HEK293 (cell line): ENCODE data around the gene BACH1.

ENCODE experiments used
- CTCF ChIA-PET: fragments of 350-600 bp; formaldehyde crosslinking; extraction: SDS; loops from one replicate; lab custom pipeline; 2021; ENCODE audit warnings: antibody characterized with exemption; lab: Yijun Ruan, JAX
- POLR2A ChIA-PET: fragments of 300-600 bp; formaldehyde crosslinking; extraction: SDS; loops from one replicate; lab custom pipeline; 2020; ENCODE audit warnings: antibody characterized with exemption, inconsistent platforms; lab: Yijun Ruan, JAX
- H3K27ac ChIP-seq: fragments of 200-500 bp; sonication (Bioruptor generic); 2 replicates; pipeline ENCODE4 v1.5.1; 2014; ENCODE audit warnings: low read depth, low read length, control low read depth, inconsistent platforms; ENCODE audit errors: extremely low read depth
- H3K36me3 ChIP-seq, 2 experiments: fragments of 200-500 bp in 1 of 2; sonication (Bioruptor generic) in 1 of 2; 1 replicate in 1 of 2; 2 replicates in 1 of 2; pipeline ENCODE4 v1.5.1; 2014 to 2017; ENCODE audit warnings: inconsistent platforms in 2 of 2, low read length in 2 of 2; ENCODE audit not compliant: control insufficient read depth in 2 of 2, insufficient read depth in 1 of 2
- H3K4me1 ChIP-seq: fragments of 200-500 bp; sonication (Bioruptor generic); 2 replicates; pipeline ENCODE4 v1.5.1; 2014; ENCODE audit warnings: mild to moderate bottlenecking, low read length, inconsistent platforms; ENCODE audit not compliant: control insufficient read depth, insufficient read depth
- H3K4me3 ChIP-seq: 2 replicates; pipeline ENCODE4 v1.5.1; 2011; ENCODE audit warnings: low read depth, mild to moderate bottlenecking, control low read depth, low read length, moderate library complexity
- H3K9me3 ChIP-seq: fragments of 200-500 bp; sonication (Bioruptor generic); 2 replicates; pipeline ENCODE4 v1.5.1; 2014; ENCODE audit warnings: low read depth, low read length, inconsistent platforms; ENCODE audit not compliant: control insufficient read depth, insufficient read depth
- AEBP2 ChIP-seq: fragments of 450-650 bp; formaldehyde crosslinking; IDR thresholded peaks from 2 replicates; pipeline ENCODE4 v1.5.1; 2016; ENCODE audit warnings: missing biosample characterization, missing genetic modification characterization, borderline replicate concordance
- BCL6B ChIP-seq: fragments of 450-650 bp; formaldehyde crosslinking; IDR thresholded peaks from 2 replicates; pipeline ENCODE4 v1.5.1; 2017; ENCODE audit warnings: missing biosample characterization, missing genetic modification characterization
- EGR2 ChIP-seq: fragments of 450-650 bp; formaldehyde crosslinking; IDR thresholded peaks from 2 replicates; pipeline ENCODE4 v1.5.1; 2016; ENCODE audit warnings: low read depth, missing biosample characterization, missing genetic modification characterization
- KLF10 ChIP-seq: fragments of 450-650 bp; IDR thresholded peaks from 2 replicates; pipeline ENCODE4 v1.5.1; 2018; ENCODE audit warnings: missing biosample characterization, mild to moderate bottlenecking, missing genetic modification characterization
- KLF9 ChIP-seq: fragments of 450-650 bp; formaldehyde crosslinking; IDR thresholded peaks from 2 replicates; pipeline ENCODE4 v1.5.1; 2016; ENCODE audit warnings: missing biosample characterization, missing genetic modification characterization, low read depth
- PRDM6 ChIP-seq: fragments of 450-650 bp; formaldehyde crosslinking; IDR thresholded peaks from 2 replicates; pipeline ENCODE4 v1.5.1; 2017; ENCODE audit warnings: missing biosample characterization, missing genetic modification characterization
- ZFP41 ChIP-seq: fragments of 450-650 bp; formaldehyde crosslinking; IDR thresholded peaks from 2 replicates; pipeline ENCODE4 v1.5.1; 2016; ENCODE audit warnings: missing biosample characterization, missing genetic modification characterization, borderline replicate concordance
- ZNF10 ChIP-seq: fragments of 450-650 bp; formaldehyde crosslinking; IDR thresholded peaks from 2 replicates; pipeline ENCODE4 v1.5.1; 2017; ENCODE audit warnings: missing biosample characterization, missing genetic modification characterization
- ZNF140 ChIP-seq: fragments of 450-650 bp; formaldehyde crosslinking; IDR thresholded peaks from 2 replicates; pipeline ENCODE4 v1.5.1; 2016; ENCODE audit warnings: missing biosample characterization, missing genetic modification characterization
- ZNF175 ChIP-seq: fragments of 450-650 bp; formaldehyde crosslinking; IDR thresholded peaks from 2 replicates; pipeline ENCODE4 v1.5.1; 2016; ENCODE audit warnings: missing biosample characterization, missing genetic modification characterization
- ZNF274 ChIP-seq, 2 experiments: fragments of 200-500 bp in 1 of 2; fragments of 450-650 bp in 1 of 2; sonication (Bioruptor generic) in 1 of 2; formaldehyde crosslinking in 1 of 2; IDR thresholded peaks; 2 replicates each; pipeline versions ENCODE4 v1.5.1 to v1.6.1; 2014 to 2016; ENCODE audit warnings: borderline replicate concordance in 1 of 2, inconsistent platforms in 1 of 2, low read length in 1 of 2, missing biosample characterization in 1 of 2, missing genetic modification characterization in 1 of 2
- ZNF350 ChIP-seq: fragments of 450-650 bp; formaldehyde crosslinking; IDR thresholded peaks from 2 replicates; pipeline ENCODE4 v1.5.0; 2017; ENCODE audit warnings: missing biosample characterization, mild to moderate bottlenecking, missing genetic modification characterization
- ZNF423 ChIP-seq: fragments of 450-650 bp; formaldehyde crosslinking; IDR thresholded peaks from 2 replicates; pipeline ENCODE4 v1.5.1; 2016; ENCODE audit warnings: missing biosample characterization, missing genetic modification characterization
- ZNF518A ChIP-seq: fragments of 450-650 bp; formaldehyde crosslinking; conservative IDR thresholded peaks from 2 replicates; pipeline ENCODE4 v1.5.1; 2016; ENCODE audit warnings: low read depth, missing biosample characterization, missing genetic modification characterization
- ZNF530 ChIP-seq: fragments of 450-650 bp; formaldehyde crosslinking; IDR thresholded peaks from 2 replicates; pipeline ENCODE4 v1.5.1; 2016; ENCODE audit warnings: low read depth, missing biosample characterization, missing genetic modification characterization
- ZNF560 ChIP-seq: fragments of 450-650 bp; formaldehyde crosslinking; IDR thresholded peaks from 2 replicates; pipeline ENCODE4 v1.5.1; 2017; ENCODE audit warnings: missing biosample characterization, missing genetic modification characterization, borderline replicate concordance
- ZNF658 ChIP-seq: fragments of 450-650 bp; formaldehyde crosslinking; IDR thresholded peaks from 2 replicates; pipeline ENCODE4; 2016; ENCODE audit warnings: missing biosample characterization, missing genetic modification characterization
- ZSCAN30 ChIP-seq: fragments of 450-650 bp; IDR thresholded peaks from 2 replicates; pipeline ENCODE4 v1.5.1; 2018; ENCODE audit warnings: missing biosample characterization, mild to moderate bottlenecking, missing genetic modification characterization, moderate library complexity

The BACH1 gene

GRCh38 chr21:29305068-29305467, 6.3 kb downstream of the BACH1 start (continued):
- TF ChIP-seq ZNF175 (tag by site-specific recombination): no peak
- TF ChIP-seq ZNF560 (tag by site-specific recombination): no peak
- TF ChIP-seq ZNF423 (tag by site-specific recombination): no peak
- TF ChIP-seq BCL6B (tag by site-specific recombination): no peak

GRCh38 chr21:29305561-29305960, 6.8 kb downstream of the BACH1 start:
- no peak overlapping the region for H3K4me3 ChIP-seq
- ChIA-PET POLR2A (no interaction called here), CTCF (no interaction called here)
- no peak overlapping the region for H3K27ac ChIP-seq
- H3K36me3 ChIP-seq: peaks cover 0 to 3% of the 10 kb centered on the region in 2 experiments; a peak in 1 of 3 replicates
- TF ChIP-seq EGR2: no peak
- TF ChIP-seq KLF9: no peak
- no peak for TF ChIP-seq ZNF10 (tag by site-specific recombination)
- TF ChIP-seq ZNF274 (IDR thresholded peaks at IDR 0.05; ENCODE audit: low read length): no peak
- TF ChIP-seq ZNF274 (tag by site-specific recombination; IDR thresholded peaks at IDR 0.05; ENCODE audit: borderline replicate concordance): no peak
- TF ChIP-seq ZNF350 (tag by site-specific recombination): no peak
- no peak for TF ChIP-seq ZNF175 (tag by site-specific recombination)
- no peak for TF ChIP-seq ZFP41 (tag by site-specific recombination)
- no peak for TF ChIP-seq KLF10 (tag by site-specific recombination)
- TF ChIP-seq ZNF530 (tag by site-specific recombination): no peak
- no peak; the same call in 1 of the 2 replicates for TF ChIP-seq PRDM6 (tag by site-specific recombination)
- TF ChIP-seq ZSCAN30 (tag by site-specific recombination): no peak
- TF ChIP-seq ZNF140 (tag by site-specific recombination): no peak
- TF ChIP-seq ZNF658 (tag by site-specific recombination): no peak
- no peak for TF ChIP-seq AEBP2
- TF ChIP-seq ZNF560 (tag by site-specific recombination): no peak
- no peak for TF ChIP-seq ZNF518A
- no peaks in the 10 kb centered on the region for H3K9me3 ChIP-seq
- peaks cover 28% of the 10 kb centered on the region for H3K4me1 ChIP-seq
